H9 (cell line): ENCODE data around the gene BTRC. TPM values are rescaled to one million over a fixed set of nuclear protein-coding genes. Genes with fewer than 3 reads are reported as not detected.

Experiments
- DNase-seq: peaks from one replicate; pipeline ENCODE4 v3.0.0-alpha.2; 2017
- H2AFZ ChIP-seq: one replicate; pipeline ENCODE4 v1.6.1; 2013; ENCODE audit warnings: mild to moderate bottlenecking, low read length, control low read depth, moderate library complexity
- H2AK5ac ChIP-seq: 2 replicates; pipeline ENCODE4 v1.6.1; 2013; ENCODE audit warnings: low read length, control low read depth, mixed read lengths; ENCODE audit not compliant: insufficient read length
- H2BK120ac ChIP-seq: one replicate; pipeline ENCODE4 v1.6.1; 2013; ENCODE audit warnings: low read depth, mild to moderate bottlenecking, low read length, control low read depth, inconsistent platforms; ENCODE audit not compliant: poor library complexity, severe bottlenecking
- H2BK12ac ChIP-seq: 2 replicates; pipeline ENCODE4 v1.6.1; 2013; ENCODE audit warnings: low read length, control low read depth, mixed read lengths, low read depth; ENCODE audit not compliant: insufficient read length
- H2BK15ac ChIP-seq: 2 replicates; pipeline ENCODE4 v1.6.1; 2013; ENCODE audit warnings: low read depth, low read length, control low read depth
- H2BK20ac ChIP-seq: one replicate; pipeline ENCODE4 v1.6.1; 2013; ENCODE audit warnings: low read depth, mild to moderate bottlenecking, low read length, control low read depth, inconsistent platforms; ENCODE audit not compliant: poor library complexity, severe bottlenecking
- H2BK5ac ChIP-seq: 2 replicates; pipeline ENCODE4 v1.6.1; 2013; ENCODE audit warnings: low read length, control low read depth, mixed read lengths; ENCODE audit not compliant: insufficient read length
- H3K14ac ChIP-seq: 2 replicates; pipeline ENCODE4 v1.6.1; 2013; ENCODE audit warnings: low read length, control low read depth; ENCODE audit not compliant: insufficient read depth
- H3K18ac ChIP-seq: 2 replicates; pipeline ENCODE4 v1.6.1; 2013; ENCODE audit warnings: low read depth, mild to moderate bottlenecking, mixed read lengths, low read length, control low read depth; ENCODE audit not compliant: insufficient read length
- H3K23ac ChIP-seq: 2 replicates; pipeline ENCODE4 v1.6.1; 2013; ENCODE audit warnings: low read length, control low read depth, mixed read lengths, low read depth; ENCODE audit not compliant: insufficient read length
- H3K23me2 ChIP-seq: 2 replicates; pipeline ENCODE4 v1.6.1; 2013; ENCODE audit warnings: low read depth, mild to moderate bottlenecking, mixed read lengths, low read length, control low read depth; ENCODE audit not compliant: insufficient read length, poor library complexity, severe bottlenecking
- H3K27ac ChIP-seq: 2 replicates; pipeline ENCODE4 v1.5.1; 2013; ENCODE audit warnings: low read length, control low read depth, mixed read lengths, low read depth; ENCODE audit not compliant: insufficient read length
- H3K27me3 ChIP-seq: 2 replicates; pipeline ENCODE4 v1.6.1; 2013; ENCODE audit warnings: low read length, control low read depth, inconsistent platforms; ENCODE audit not compliant: insufficient read depth
- H3K4ac ChIP-seq: 2 replicates; pipeline ENCODE4 v1.6.1; 2013; ENCODE audit warnings: low read depth, mild to moderate bottlenecking, control low read depth, inconsistent platforms, low read length, moderate library complexity
- H3K4me1 ChIP-seq: 2 replicates; pipeline ENCODE4 v1.6.1; 2013; ENCODE audit warnings: low read length, control low read depth, inconsistent platforms; ENCODE audit not compliant: insufficient read depth
- H3K4me2 ChIP-seq: 2 replicates; pipeline ENCODE4 v1.6.1; 2013; ENCODE audit warnings: low read length, control low read depth, mixed read lengths; ENCODE audit not compliant: insufficient read length, insufficient read depth
- H3K56ac ChIP-seq: 2 replicates; pipeline ENCODE4 v1.6.1; 2013; ENCODE audit warnings: low read depth, mild to moderate bottlenecking, mixed read lengths, low read length, control low read depth; ENCODE audit not compliant: insufficient read length
- H3K79me1 ChIP-seq: 2 replicates; pipeline ENCODE4 v1.6.1; 2013; ENCODE audit warnings: low read depth, mild to moderate bottlenecking, moderate library complexity, low read length, control low read depth, inconsistent platforms; ENCODE audit not compliant: insufficient read depth, poor library complexity, severe bottlenecking
- H3K79me2 ChIP-seq: 2 replicates; pipeline ENCODE4 v1.6.1; 2013; ENCODE audit warnings: low read length, control low read depth, inconsistent platforms; ENCODE audit not compliant: insufficient read depth
- H3K9ac ChIP-seq: 2 replicates; pipeline ENCODE4 v1.6.1; 2013; ENCODE audit warnings: low read length, control low read depth, mixed read lengths; ENCODE audit not compliant: insufficient read length; ENCODE audit errors: extremely low read depth
- H3K9me3 ChIP-seq: one replicate; pipeline ENCODE4 v1.6.1; 2013; ENCODE audit warnings: low read depth, low read length, inconsistent platforms; ENCODE audit not compliant: control insufficient read depth
- H3T11ph ChIP-seq: one replicate; pipeline ENCODE4 v1.6.1; 2013; ENCODE audit warnings: mild to moderate bottlenecking, low read length, control low read depth, inconsistent platforms
- H4K20me1 ChIP-seq: one replicate; pipeline ENCODE4 v1.6.1; 2013; ENCODE audit not compliant: control insufficient read depth, insufficient read length, insufficient read depth
- H4K5ac ChIP-seq: 2 replicates; pipeline ENCODE4 v1.6.1; 2013; ENCODE audit warnings: low read depth, mild to moderate bottlenecking, mixed read lengths, low read length, control low read depth; ENCODE audit not compliant: insufficient read length
- H4K8ac ChIP-seq: replicated peaks from 2 replicates; pipeline ENCODE4 v1.6.1; 2013; ENCODE audit warnings: low read length, control low read depth, mixed read lengths, low read depth; ENCODE audit not compliant: insufficient read length
- H4K91ac ChIP-seq: 2 replicates; pipeline ENCODE4 v1.6.1; 2013; ENCODE audit warnings: low read depth, mild to moderate bottlenecking, moderate library complexity, mixed read lengths, low read length, control low read depth; ENCODE audit not compliant: insufficient read length
- H3K27ac Mint-ChIP-seq, 3 experiments: 2 replicates in 2 of 3; 3 replicates in 1 of 3; pipeline ENCODE4 v1.8.0; 2020 to 2021; ENCODE audit warnings: mixed read lengths in 3 of 3, mild to moderate bottlenecking in 1 of 3, moderate library complexity in 1 of 3
- H3K27me3 Mint-ChIP-seq: 2 replicates; pipeline ENCODE4 v1.8.0; 2021; ENCODE audit warnings: low read depth, mild to moderate bottlenecking, moderate library complexity, mixed read lengths
- H3K36me3 Mint-ChIP-seq, 3 experiments: 2 replicates in 2 of 3; 3 replicates in 1 of 3; pipeline ENCODE4 v1.8.0; 2020 to 2021; ENCODE audit warnings: low read depth in 3 of 3, mixed read lengths in 3 of 3; ENCODE audit not compliant: insufficient read depth in 1 of 3
- H3K4me1 Mint-ChIP-seq, 2 experiments: 2 replicates each; pipeline ENCODE4 v1.8.0; 2020; ENCODE audit warnings: mixed read lengths in 2 of 2
- H3K4me3 Mint-ChIP-seq, 2 experiments: 2 replicates in 1 of 2; 3 replicates in 1 of 2; pipeline ENCODE4 v1.8.0; 2020 to 2021; ENCODE audit warnings: mild to moderate bottlenecking in 2 of 2, mixed read lengths in 2 of 2, moderate library complexity in 1 of 2
- H3K9me3 Mint-ChIP-seq, 2 experiments: 2 replicates in 1 of 2; 3 replicates in 1 of 2; pipeline ENCODE4 v1.8.0; 2020; ENCODE audit warnings: mild to moderate bottlenecking in 2 of 2, mixed read lengths in 2 of 2, moderate library complexity in 1 of 2
- CTCF ChIP-seq: fragments of 200-600 bp; sonication (generic); conservative IDR thresholded peaks from 3 replicates; pipeline ENCODE4 v1.8.0; 2021; ENCODE audit warnings: antibody characterized with exemption, mild to moderate bottlenecking
- WGBS: extraction: QIAGEN DNeasy Blood & Tissue Kit; methylation state at CpG from one replicate; pipeline ENCODE4 v1.1.7; 2013; ENCODE audit warnings: missing lambda C conversion rate, low lambda C conversion rate, mixed read lengths; ENCODE audit not compliant: insufficient read length; ENCODE audit errors: extremely low coverage; 5-methylcytosine and 5-hydroxymethylcytosine counted together
- total RNA-seq: library from RNA; stranded (reverse); gene quantifications from 2 replicates; pipeline ENCODE4 v1.2.1, GENCODE V29; 2021

BTRC gene
- total RNA-seq, 1 experiment from 2014 or later = 24.2 TPM

GRCh38 chr10:101575580-101576210 is 221.7 kb downstream of the BTRC start:
- peaks cover 18 to 39% (median 32%) of the 10 kb centered on the region in 3 experiments for H3K36me3 Mint-ChIP-seq
- H4K91ac ChIP-seq = no peak overlapping the region
- H4K8ac ChIP-seq = no peak overlapping the region
- H2BK5ac ChIP-seq = no peak overlapping the region
- H3K79me1 ChIP-seq = no peaks in the 10 kb centered on the region
- H3K27me3 Mint-ChIP-seq = peaks cover 38% of the 10 kb centered on the region
- H3K4ac ChIP-seq = no peak overlapping the region
- H2BK120ac ChIP-seq = no peak overlapping the region
- H2AK5ac ChIP-seq = no peak overlapping the region
- H4K5ac ChIP-seq = no peak overlapping the region
- H3K79me2 ChIP-seq = no peaks in the 10 kb centered on the region
- no peak overlapping the region for H2BK15ac ChIP-seq
- H3K9me3 Mint-ChIP-seq = peaks cover 3 to 8% of the 10 kb centered on the region in 2 experiments; a peak in 4 of 5 replicates
- H3K4me1 Mint-ChIP-seq = peaks cover 22 to 31% of the 10 kb centered on the region in 2 experiments
- TF ChIP-seq CTCF = no peak
- no peak overlapping the region for H3T11ph ChIP-seq
- H3K4me1 ChIP-seq = 0 out of 2 replicates have a peak, but pooled peaks cover under 1% of the 10 kb centered on the region
- no peak overlapping the region for H2AFZ ChIP-seq
- H3K27ac ChIP-seq = no peak overlapping the region
- WGBS = no CpG with 5 or more reads among the region's 7 CpGs
- H3K9ac ChIP-seq = no peak overlapping the region
- no peaks in the 10 kb centered on the region for H3K9me3 ChIP-seq
- peaks cover 6% of the 10 kb centered on the region; the same call in 1 of the 2 replicates for H3K27me3 ChIP-seq
- H2BK12ac ChIP-seq = no peak overlapping the region
- H3K14ac ChIP-seq = no peak overlapping the region
- no peak overlapping the region for H3K4me2 ChIP-seq
- peaks cover 3% of the 10 kb centered on the region for H4K20me1 ChIP-seq
- no peak overlapping the region for H3K4me3 Mint-ChIP-seq
- H3K18ac ChIP-seq = no peak overlapping the region
- peaks cover 3% of the 10 kb centered on the region for H3K23me2 ChIP-seq
- H3K56ac ChIP-seq = no peak overlapping the region
- no peak overlapping the region for H3K23ac ChIP-seq
- H3K27ac Mint-ChIP-seq = no peak overlapping the region
- no peak overlapping the region for H2BK20ac ChIP-seq
- no peak for DNase-seq
